HG02973 (cell line): ENCODE data around the gene PKHD1.
"Not testable (repeated sequence)": the region's sequence is repeated elsewhere in the genome, so short reads cannot be mapped to it uniquely, and the experiment has no call there.

ENCODE experiments used
- ATAC-seq: cut with Tn5 transposase; IDR thresholded peaks from one replicate; pipeline ENCODE4 v1.9.1; 2021; ENCODE audit warnings: moderate library complexity; ENCODE audit not compliant: unreplicated experiment

PKHD1 gene

GRCh38 chr6:51930602-51931001, 156.8 kb downstream of the PKHD1 start:
- no peak for ATAC-seq

GRCh38 chr6:51929934-51930574, 157.4 kb downstream of the PKHD1 start:
- ATAC-seq: no peak

GRCh38 chr6:51928320-51928719, 159.1 kb downstream of the PKHD1 start:
- peak; percentile 79 for ATAC-seq

- no peak for ATAC-seq
These were observed 160.0 kb downstream of the PKHD1 start for GRCh38 chr6:51927450-51927849.

- no peak for ATAC-seq
These were observed 161.3 kb downstream of the PKHD1 start for GRCh38 chr6:51926125-51926524.

- not testable (repeated sequence) for ATAC-seq
These were observed 164.9 kb downstream of the PKHD1 start for GRCh38 chr6:51922479-51922878.

- ATAC-seq: not testable (repeated sequence)
These were observed 169.1 kb downstream of the PKHD1 start for GRCh38 chr6:51918347-51918746.

- no peak for ATAC-seq
These were observed 172.3 kb downstream of the PKHD1 start for GRCh38 chr6:51915098-51915497.

- ATAC-seq: no peak
These were observed 174.1 kb downstream of the PKHD1 start for GRCh38 chr6:51913265-51913664.

- no peak for ATAC-seq
These were observed 176.6 kb downstream of the PKHD1 start for GRCh38 chr6:51910851-51911250.

GRCh38 chr6:51908243-51908642, 179.2 kb downstream of the PKHD1 start:
- no peak for ATAC-seq

GRCh38 chr6:51901766-51902764, 185.3 kb downstream of the PKHD1 start:
- ATAC-seq: no peak

- no peak for ATAC-seq
These were observed 194.0 kb downstream of the PKHD1 start for GRCh38 chr6:51893366-51893765.

GRCh38 chr6:51892750-51893149, 194.7 kb downstream of the PKHD1 start:
- no peak for ATAC-seq

GRCh38 chr6:51892339-51892738, 195.1 kb downstream of the PKHD1 start:
- ATAC-seq: no peak

GRCh38 chr6:51891784-51892183, 195.6 kb downstream of the PKHD1 start:
- no peak for ATAC-seq

- ATAC-seq: no peak
These were observed 199.6 kb downstream of the PKHD1 start for GRCh38 chr6:51887859-51888258.

GRCh38 chr6:51885957-51886356, 201.5 kb downstream of the PKHD1 start:
- no peak for ATAC-seq

- ATAC-seq: no peak
These were observed 218.6 kb downstream of the PKHD1 start for GRCh38 chr6:51868591-51869355.

- ATAC-seq: no peak
These were observed 220.5 kb downstream of the PKHD1 start for GRCh38 chr6:51866867-51867266.

GRCh38 chr6:51865996-51866395, 221.4 kb downstream of the PKHD1 start:
- no peak for ATAC-seq
